ENCODE data around the gene CAB39L.

- TF ChIP-seq, protein P1, sequence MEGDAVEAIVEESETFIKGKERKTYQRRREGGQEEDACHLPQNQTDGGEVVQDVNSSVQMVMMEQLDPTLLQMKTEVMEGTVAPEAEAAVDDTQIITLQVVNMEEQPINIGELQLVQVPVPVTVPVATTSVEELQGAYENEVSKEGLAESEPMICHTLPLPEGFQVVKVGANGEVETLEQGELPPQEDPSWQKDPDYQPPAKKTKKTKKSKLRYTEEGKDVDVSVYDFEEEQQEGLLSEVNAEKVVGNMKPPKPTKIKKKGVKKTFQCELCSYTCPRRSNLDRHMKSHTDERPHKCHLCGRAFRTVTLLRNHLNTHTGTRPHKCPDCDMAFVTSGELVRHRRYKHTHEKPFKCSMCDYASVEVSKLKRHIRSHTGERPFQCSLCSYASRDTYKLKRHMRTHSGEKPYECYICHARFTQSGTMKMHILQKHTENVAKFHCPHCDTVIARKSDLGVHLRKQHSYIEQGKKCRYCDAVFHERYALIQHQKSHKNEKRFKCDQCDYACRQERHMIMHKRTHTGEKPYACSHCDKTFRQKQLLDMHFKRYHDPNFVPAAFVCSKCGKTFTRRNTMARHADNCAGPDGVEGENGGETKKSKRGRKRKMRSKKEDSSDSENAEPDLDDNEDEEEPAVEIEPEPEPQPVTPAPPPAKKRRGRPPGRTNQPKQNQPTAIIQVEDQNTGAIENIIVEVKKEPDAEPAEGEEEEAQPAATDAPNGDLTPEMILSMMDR (IDR thresholded peaks at IDR 0.05; ENCODE audit: poor library complexity, severe bottlenecking): no peak
- TF ChIP-seq POLR2AphosphoS5 (IDR thresholded peaks at IDR 0.05) (no peak), EZH2 (IDR thresholded peaks at IDR 0.05; ENCODE audit: borderline replicate concordance, insufficient read depth, low read length, poor library complexity, severe bottlenecking) (no peak), EP300 (conservative IDR thresholded peaks at IDR 0.05; ENCODE audit: poor library complexity, severe bottlenecking) (no peak), SMC3 (conservative IDR thresholded peaks at IDR 0.05; ENCODE audit: poor library complexity) (no peak), TAF1 (IDR thresholded peaks at IDR 0.05; ENCODE audit: low read depth) (no peak)
Observed at GRCh38 chr13:49443357-49443703, 534 bp downstream of the CAB39L start.
